Prostate gland (tissue), 2 donors: ENCODE results near the gene NMNAT1. TPM values are rescaled to one million over a fixed set of nuclear protein-coding genes. Genes with fewer than 3 reads are reported as not detected.
A peak's percentile ranks its signal among the peaks of the same experiment; 100 is the strongest.

Source experiments
- DNase-seq: peaks from one replicate; pipeline ENCODE4 v3.0.0-alpha.2; 2019; ENCODE audit warnings: low spot score
- H3K27ac ChIP-seq, 2 donors: fragments of 200-600 bp; sonication (generic); 2 replicates each; pipeline ENCODE4 v1.5.1; 2017 to 2019
- H3K27me3 ChIP-seq: fragments of 200-600 bp; sonication (generic); replicated peaks from 2 replicates; pipeline ENCODE4 v1.5.1; 2019; ENCODE audit not compliant: insufficient read depth
- H3K36me3 ChIP-seq, 2 donors: fragments of 200-600 bp; sonication (generic); 1 replicate in 1 of 2; 2 replicates in 1 of 2; pipeline versions ENCODE4 v1.5.1 to v1.8.1; 2017 to 2019
- H3K4me1 ChIP-seq: fragments of 200-600 bp; sonication (generic); replicated peaks from 2 replicates; pipeline ENCODE4 v1.5.1; 2019
- H3K4me3 ChIP-seq, 2 donors: fragments of 200-600 bp; sonication (generic); 2 replicates each; pipeline ENCODE4 v1.5.1; 2017 to 2019
- H3K9me3 ChIP-seq: fragments of 200-600 bp; sonication (generic); 2 replicates; pipeline ENCODE4 v1.5.1; 2017
- POLR2A ChIP-seq: fragments of 450-650 bp; IDR thresholded peaks from one replicate; pipeline ENCODE4 v1.6.1; 2016; ENCODE audit warnings: antibody characterized with exemption, mild to moderate bottlenecking
- POLR2AphosphoS5 ChIP-seq: sonication (generic); formaldehyde crosslinking; IDR thresholded peaks from one replicate; pipeline ENCODE4 v1.6.1; 2017; ENCODE audit warnings: antibody characterized with exemption
- WGBS: methylation state at CpG from one replicate; pipeline ENCODE4 v1.1.5; 2018; 5-methylcytosine and 5-hydroxymethylcytosine counted together
- intact Hi-C: fragments of 100-400 bp; cut with DNase I; formaldehyde crosslinking; loops from one replicate; pipeline ENCODE4 v1.14.2; 2022
- total RNA-seq, 2 donors: library from RNA; depleted of rRNA; stranded (reverse); fragments of >200 nt; gene quantifications; one replicate each; pipeline ENCODE4 v1.1.0, GENCODE V29; 2016
- TF ChIP-seq, protein P1 (sequence below), 4 experiments: fragments of 200-600 bp in 2 of 4; fragments of 450-650 bp in 2 of 4; sonication (generic) in 2 of 4; IDR thresholded peaks; 1 replicate in 3 of 4; 2 replicates in 1 of 4; pipeline ENCODE4 v1.5.1; 2016 to 2019; ENCODE audit warnings: antibody characterized with exemption in 4 of 4, mild to moderate bottlenecking in 2 of 4, moderate library complexity in 2 of 4

Gene NMNAT1
- total RNA-seq, 2 donors from 2014 or later: 7.2 to 8.7 TPM

- Histone ChIP-seq H3K27me3 (no peaks in the 10 kb centered on the region), H3K4me3 (no peak overlapping the region), H3K9me3 (no peaks in the 10 kb centered on the region), H3K36me3 (no peaks in the 10 kb centered on the region), H3K27ac (peak overlapping the region; percentile 68 to 86), H3K4me1 (peaks cover 12% of the 10 kb centered on the region)
- 38% methylated on average over 5 of the region's 5 CpGs for WGBS
- TF ChIP-seq, protein P1, sequence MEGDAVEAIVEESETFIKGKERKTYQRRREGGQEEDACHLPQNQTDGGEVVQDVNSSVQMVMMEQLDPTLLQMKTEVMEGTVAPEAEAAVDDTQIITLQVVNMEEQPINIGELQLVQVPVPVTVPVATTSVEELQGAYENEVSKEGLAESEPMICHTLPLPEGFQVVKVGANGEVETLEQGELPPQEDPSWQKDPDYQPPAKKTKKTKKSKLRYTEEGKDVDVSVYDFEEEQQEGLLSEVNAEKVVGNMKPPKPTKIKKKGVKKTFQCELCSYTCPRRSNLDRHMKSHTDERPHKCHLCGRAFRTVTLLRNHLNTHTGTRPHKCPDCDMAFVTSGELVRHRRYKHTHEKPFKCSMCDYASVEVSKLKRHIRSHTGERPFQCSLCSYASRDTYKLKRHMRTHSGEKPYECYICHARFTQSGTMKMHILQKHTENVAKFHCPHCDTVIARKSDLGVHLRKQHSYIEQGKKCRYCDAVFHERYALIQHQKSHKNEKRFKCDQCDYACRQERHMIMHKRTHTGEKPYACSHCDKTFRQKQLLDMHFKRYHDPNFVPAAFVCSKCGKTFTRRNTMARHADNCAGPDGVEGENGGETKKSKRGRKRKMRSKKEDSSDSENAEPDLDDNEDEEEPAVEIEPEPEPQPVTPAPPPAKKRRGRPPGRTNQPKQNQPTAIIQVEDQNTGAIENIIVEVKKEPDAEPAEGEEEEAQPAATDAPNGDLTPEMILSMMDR (IDR thresholded peaks at IDR 0.05): no peak
- TF ChIP-seq POLR2A (no peak), POLR2AphosphoS5 (peak; percentile 79)
- intact Hi-C loops: no loop called here
- DNase-seq: peak; percentile 53
Measured at GRCh38 chr1:9907441-9907840, 35.8 kb upstream of the NMNAT1 start.

DNA sequence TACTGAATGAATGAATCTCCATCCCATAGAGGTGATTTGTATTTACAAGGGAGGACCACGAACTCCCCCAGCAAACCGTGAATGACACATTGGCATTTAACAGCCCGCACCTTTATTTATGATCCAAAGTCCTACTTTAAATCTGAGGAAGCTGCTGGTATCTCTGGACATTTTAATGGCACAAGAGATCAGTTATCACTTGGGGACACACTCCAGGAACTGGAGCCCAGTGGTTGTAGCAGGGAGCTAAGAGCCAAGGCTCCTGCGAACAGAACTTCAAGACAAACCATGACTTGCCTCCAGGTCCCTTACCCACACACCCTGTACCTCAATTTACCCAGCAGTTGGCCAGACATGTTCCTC is 34.4 kb upstream of the NMNAT1 start:
- intact Hi-C loops: no loop called here
- Histone ChIP-seq H3K36me3 (no peaks in the 10 kb centered on the region), H3K4me1 (peaks cover 12% of the 10 kb centered on the region), H3K27me3 (no peaks in the 10 kb centered on the region), H3K9me3 (no peaks in the 10 kb centered on the region), H3K27ac (peak overlapping the region; percentile 68 to 86), H3K4me3 (peak overlapping the region; percentile 43 to 77)
- DNase-seq: no peak
- no peak for TF ChIP-seq POLR2AphosphoS5
- TF ChIP-seq, protein P1 (IDR thresholded peaks at IDR 0.05): no peak
- no peak for TF ChIP-seq POLR2A
- 19% methylated on average over 4 of the region's 4 CpGs for WGBS

DNA sequence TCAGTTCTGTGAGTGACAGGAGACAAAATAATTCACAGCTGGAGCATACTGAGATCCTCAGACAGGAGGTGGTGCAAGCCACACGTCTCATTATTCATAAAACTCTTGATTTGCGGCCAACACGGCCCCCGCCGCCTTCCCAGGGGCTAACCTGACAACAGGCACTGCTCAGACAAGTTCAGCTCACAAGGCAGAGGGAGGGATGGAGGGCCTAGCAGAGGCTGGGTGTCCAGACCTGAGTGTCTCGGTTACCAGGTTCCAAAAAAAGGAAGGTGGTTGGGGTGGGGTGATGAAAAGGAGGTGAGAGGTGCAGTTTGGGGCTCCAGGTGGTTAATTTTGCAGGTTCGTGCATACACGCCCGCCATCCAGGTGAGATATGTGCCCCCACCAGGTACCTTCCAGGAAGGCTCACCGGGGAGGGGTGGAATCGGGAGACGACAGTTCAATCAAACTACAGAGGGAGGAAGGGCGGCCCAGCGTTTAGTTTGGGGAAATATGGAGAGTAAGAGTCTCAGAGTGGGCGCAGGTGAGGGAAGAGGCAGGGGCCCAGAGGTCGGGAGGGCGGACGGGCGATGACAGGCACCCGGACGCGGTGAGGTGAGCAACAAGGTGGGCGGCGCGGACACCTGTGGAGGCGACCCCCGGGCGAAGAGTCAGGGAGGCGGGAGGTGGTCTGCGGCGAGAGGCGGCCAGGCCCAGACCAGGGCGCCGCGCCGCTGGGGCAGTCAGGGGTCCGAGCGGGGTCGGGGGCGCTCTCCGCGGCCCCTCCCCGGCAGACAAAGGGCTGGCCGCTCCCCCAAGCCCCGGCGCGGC is 33.8 kb upstream of the NMNAT1 start:
- TF ChIP-seq, protein P1 (IDR thresholded peaks at IDR 0.05): no peak
- TF ChIP-seq POLR2A (no peak), POLR2AphosphoS5 (no peak)
- DNase-seq: no peak
- intact Hi-C loops: no loop called here
- Histone ChIP-seq H3K36me3 (no peaks in the 10 kb centered on the region), H3K4me1 (peaks cover 12% of the 10 kb centered on the region), H3K9me3 (no peaks in the 10 kb centered on the region), H3K4me3 (peak overlapping the region; percentile 43 to 77), H3K27ac (peak overlapping the region; percentile 68 to 86), H3K27me3 (no peaks in the 10 kb centered on the region)
- under 1% methylated on average over 32 of the region's 47 CpGs for WGBS

- WGBS: no CpG with 5 or more reads among the region's 55 CpGs
Measured at GRCh38 chr1:9910076-9910422, 33.2 kb upstream of the NMNAT1 start, which contains the start of gene CTNNBIP1. Gene CTNNBIP1, minus strand, starts transcription at chr1:9910269. Its CDS starts 38,205 bp downstream, at chr1:9872064.

More at GRCh38 chr1:9910076-9910422, 33.2 kb upstream of the NMNAT1 start, which contains the start of gene CTNNBIP1:
- TF ChIP-seq, protein P1 (IDR thresholded peaks at IDR 0.05): no peak
- TF ChIP-seq POLR2A (peak; percentile 57), POLR2AphosphoS5 (no peak)
- Histone ChIP-seq H3K4me3 (peak within 1 kb of the TSS; percentile 43 to 77), H3K27ac (peak within 1 kb of the TSS; percentile 92 to 94), H3K36me3 (no peaks in the 10 kb centered on the region), H3K4me1 (peaks cover 10% of the 10 kb centered on the region), H3K27me3 (no peaks in the 10 kb centered on the region), H3K9me3 (no peaks in the 10 kb centered on the region)
- DNase-seq: no peak
- intact Hi-C loops: no loop called here
